GM12878 (cell line): ENCODE data around the gene ALOXE3. TPM values are rescaled to one million over a fixed set of nuclear protein-coding genes. Genes with fewer than 3 reads are reported as not detected.

ENCODE experiments used
- BMI1 ChIP-seq: fragments of 450-650 bp; IDR thresholded peaks from 2 replicates; pipeline ENCODE4 v1.6.1; 2016; ENCODE audit warnings: mild to moderate bottlenecking, moderate library complexity, borderline replicate concordance
- ESRRA ChIP-seq: IDR thresholded peaks from 2 replicates; pipeline ENCODE4 v1.6.1; 2012; ENCODE audit warnings: mild to moderate bottlenecking, low read length, improper control_type of control experiment
- FOS ChIP-seq: IDR thresholded peaks from 3 replicates; pipeline ENCODE4 v1.6.1; 2011; ENCODE audit warnings: borderline replicate concordance; ENCODE audit not compliant: insufficient read length; ENCODE audit errors: extremely low read depth
- GATAD2B ChIP-seq: fragments of 450-650 bp; conservative IDR thresholded peaks from 2 replicates; pipeline ENCODE4 v1.6.1; 2017; ENCODE audit warnings: low read depth, mild to moderate bottlenecking, moderate library complexity
- KAT2A ChIP-seq: conservative IDR thresholded peaks from 2 replicates; pipeline ENCODE4 v1.6.1; 2011; ENCODE audit warnings: low read depth, low read length; ENCODE audit not compliant: control insufficient read depth
- KLF5 ChIP-seq: fragments of 450-650 bp; IDR thresholded peaks from 2 replicates; pipeline ENCODE4 v1.6.1; 2014; ENCODE audit warnings: mild to moderate bottlenecking; ENCODE audit not compliant: partially characterized antibody
- MEF2A ChIP-seq: IDR thresholded peaks from 2 replicates; pipeline ENCODE4 v1.6.1; 2011; ENCODE audit warnings: low read depth, mild to moderate bottlenecking, low read length, moderate library complexity; ENCODE audit not compliant: insufficient read depth
- MEF2B ChIP-seq: fragments of 450-650 bp; IDR thresholded peaks from 2 replicates; pipeline ENCODE4 v1.6.1; 2018; ENCODE audit warnings: mild to moderate bottlenecking, moderate library complexity; ENCODE audit not compliant: partially characterized antibody, poor library complexity, severe bottlenecking
- MYC ChIP-seq: IDR thresholded peaks from 2 replicates; pipeline ENCODE4 v1.6.1; 2011; ENCODE audit warnings: mild to moderate bottlenecking, low read length, moderate library complexity, inconsistent platforms; ENCODE audit not compliant: insufficient read depth, insufficient replicate concordance, insufficient read length, severe bottlenecking
- SP1 ChIP-seq: IDR thresholded peaks from one replicate; pipeline ENCODE4 v1.6.1; 2011; ENCODE audit warnings: low read depth, low read length
- TBL1XR1 ChIP-seq: IDR thresholded peaks from 2 replicates; pipeline ENCODE4 v1.6.1; 2012; ENCODE audit warnings: low read depth, low read length, improper control_type of control experiment
- TCF7 ChIP-seq: IDR thresholded peaks from 2 replicates; pipeline ENCODE4 v1.6.1; 2014; ENCODE audit warnings: antibody characterized with exemption, borderline replicate concordance
- YBX1 ChIP-seq: fragments of 450-650 bp; IDR thresholded peaks from 2 replicates; pipeline ENCODE4 v1.6.1; 2016; ENCODE audit warnings: antibody characterized with exemption
- ZNF24 ChIP-seq: fragments of 450-650 bp; IDR thresholded peaks from 2 replicates; pipeline ENCODE4 v1.6.1; 2017; ENCODE audit warnings: antibody characterized with exemption, mild to moderate bottlenecking
- ZNF384 ChIP-seq: IDR thresholded peaks from 2 replicates; pipeline ENCODE4 v1.6.1; 2012; ENCODE audit warnings: low read depth, mild to moderate bottlenecking, low read length, improper control_type of control experiment, borderline replicate concordance
- polyA plus RNA-seq, 11 experiments: library from polyadenylated mRNA; depleted of rRNA in 4 of 11; unstranded in 6 of 11; stranded (reverse) in 5 of 11; fragments of >200 nt; fragmentation: Nextera tagmentation in 4 of 11; fragmentation: Illumina TruSeq in 1 of 11; extraction: Ambion mirVana in 4 of 11; extraction: Trizol in 1 of 11; gene quantifications; 1 replicate in 1 of 11; 2 replicates in 10 of 11; pipeline versions ENCODE4 v1.2.1 to v1.2.3, GENCODE V29; 2011 to 2016; ENCODE audit warnings: inconsistent platforms in 2 of 11, missing spikeins in 2 of 11, low read depth in 1 of 11
- total RNA-seq, 4 experiments: library from RNA; depleted of rRNA in 3 of 4; stranded (reverse); fragments of >200 nt in 3 of 4; fragmentation: Illumina TruSeq in 1 of 4; extraction: Trizol in 1 of 4; gene quantifications; 2 replicates each; pipeline versions ENCODE4 v1.2.1 to v1.2.3, GENCODE V29; 2013 to 2021
- TF ChIP-seq, protein P1 (sequence below): fragments of 450-650 bp; IDR thresholded peaks from 2 replicates; pipeline ENCODE4 v1.6.1; 2016; ENCODE audit warnings: mild to moderate bottlenecking
- TF ChIP-seq, protein P2 (sequence below): IDR thresholded peaks from 2 replicates; pipeline ENCODE4 v1.6.1; 2011; ENCODE audit warnings: borderline replicate concordance, low read depth, mild to moderate bottlenecking, moderate library complexity, mixed read lengths, low read length; ENCODE audit not compliant: insufficient read depth; ENCODE audit errors: extremely low read length
- TF ChIP-seq, protein P3 (sequence below): fragments of 450-650 bp; conservative IDR thresholded peaks from 2 replicates; pipeline ENCODE4 v1.6.1; 2017; ENCODE audit warnings: mild to moderate bottlenecking, moderate library complexity
- TF ChIP-seq, protein P4 (sequence below): fragments of 450-650 bp; IDR thresholded peaks from 2 replicates; pipeline ENCODE4 v1.6.1; 2016; ENCODE audit warnings: mild to moderate bottlenecking, moderate library complexity, borderline replicate concordance
- TF ChIP-seq, protein P5 (sequence below): IDR thresholded peaks from 2 replicates; pipeline ENCODE4 v1.6.1; 2012; ENCODE audit warnings: low read depth, low read length, improper control_type of control experiment

The ALOXE3 gene
- total and polyA plus RNA-seq, 10 of the 15 experiments (the other 5 are each of a cell fraction or from before 2014, with no cell fraction given): 0.04 TPM; not detected in 9

DNA sequence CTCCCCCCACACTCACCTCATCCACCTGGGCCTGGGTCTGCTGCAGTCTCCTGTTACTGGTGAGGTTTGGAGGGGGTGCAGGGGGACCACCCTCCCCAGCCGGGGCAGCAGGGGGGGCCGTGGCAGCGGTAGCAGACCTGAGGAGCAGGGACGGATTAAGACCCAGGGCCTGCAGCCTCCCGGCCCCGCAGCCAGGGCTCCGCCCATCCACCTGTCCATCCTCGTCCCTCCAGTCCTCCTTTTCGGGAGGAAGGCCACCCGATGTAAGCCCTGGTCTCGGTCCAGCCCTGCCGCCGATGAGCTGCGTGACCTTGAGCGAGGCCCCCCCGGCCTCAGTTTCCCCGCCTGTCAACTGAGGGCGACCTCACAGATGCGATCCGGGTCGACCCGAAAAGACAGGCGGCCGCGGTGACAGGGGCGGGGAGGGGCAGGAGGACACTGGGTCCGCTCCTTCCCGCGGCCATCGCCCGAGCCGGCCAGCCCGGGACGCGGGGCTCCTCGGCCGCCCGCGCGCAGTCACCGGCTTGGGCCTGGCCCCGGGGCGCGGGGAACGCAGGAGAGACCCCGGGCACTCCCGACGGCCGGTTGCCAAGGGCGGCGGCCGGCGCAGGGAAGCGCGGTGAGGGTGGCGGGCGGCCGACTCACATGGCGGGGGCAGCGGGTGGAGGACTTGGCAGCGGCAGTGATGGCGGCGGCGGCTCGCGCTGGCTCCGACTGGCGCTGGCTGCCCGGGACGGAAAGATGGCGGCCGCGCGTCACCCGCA is 44.1 kb upstream of the ALOXE3 start, which contains the start of gene VAMP2 (continued):
- TF ChIP-seq FOS (no peak), TBL1XR1 (no peak), YBX1 (no peak), ESRRA (no peak), ZNF384 (no peak), MEF2B (no peak), ZNF24 (peak; percentile 67), KLF5 (no peak), KAT2A (no peak), SP1 (no peak), TCF7 (no peak), MEF2A (no peak), BMI1 (no peak), GATAD2B (peak; percentile 77), MYC (no peak)
- TF ChIP-seq, protein P1, sequence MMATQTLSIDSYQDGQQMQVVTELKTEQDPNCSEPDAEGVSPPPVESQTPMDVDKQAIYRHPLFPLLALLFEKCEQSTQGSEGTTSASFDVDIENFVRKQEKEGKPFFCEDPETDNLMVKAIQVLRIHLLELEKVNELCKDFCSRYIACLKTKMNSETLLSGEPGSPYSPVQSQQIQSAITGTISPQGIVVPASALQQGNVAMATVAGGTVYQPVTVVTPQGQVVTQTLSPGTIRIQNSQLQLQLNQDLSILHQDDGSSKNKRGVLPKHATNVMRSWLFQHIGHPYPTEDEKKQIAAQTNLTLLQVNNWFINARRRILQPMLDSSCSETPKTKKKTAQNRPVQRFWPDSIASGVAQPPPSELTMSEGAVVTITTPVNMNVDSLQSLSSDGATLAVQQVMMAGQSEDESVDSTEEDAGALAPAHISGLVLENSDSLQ: no peak
- TF ChIP-seq, protein P2, sequence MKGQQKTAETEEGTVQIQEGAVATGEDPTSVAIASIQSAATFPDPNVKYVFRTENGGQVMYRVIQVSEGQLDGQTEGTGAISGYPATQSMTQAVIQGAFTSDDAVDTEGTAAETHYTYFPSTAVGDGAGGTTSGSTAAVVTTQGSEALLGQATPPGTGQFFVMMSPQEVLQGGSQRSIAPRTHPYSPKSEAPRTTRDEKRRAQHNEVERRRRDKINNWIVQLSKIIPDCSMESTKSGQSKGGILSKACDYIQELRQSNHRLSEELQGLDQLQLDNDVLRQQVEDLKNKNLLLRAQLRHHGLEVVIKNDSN: no peak
- TF ChIP-seq, protein P3, sequence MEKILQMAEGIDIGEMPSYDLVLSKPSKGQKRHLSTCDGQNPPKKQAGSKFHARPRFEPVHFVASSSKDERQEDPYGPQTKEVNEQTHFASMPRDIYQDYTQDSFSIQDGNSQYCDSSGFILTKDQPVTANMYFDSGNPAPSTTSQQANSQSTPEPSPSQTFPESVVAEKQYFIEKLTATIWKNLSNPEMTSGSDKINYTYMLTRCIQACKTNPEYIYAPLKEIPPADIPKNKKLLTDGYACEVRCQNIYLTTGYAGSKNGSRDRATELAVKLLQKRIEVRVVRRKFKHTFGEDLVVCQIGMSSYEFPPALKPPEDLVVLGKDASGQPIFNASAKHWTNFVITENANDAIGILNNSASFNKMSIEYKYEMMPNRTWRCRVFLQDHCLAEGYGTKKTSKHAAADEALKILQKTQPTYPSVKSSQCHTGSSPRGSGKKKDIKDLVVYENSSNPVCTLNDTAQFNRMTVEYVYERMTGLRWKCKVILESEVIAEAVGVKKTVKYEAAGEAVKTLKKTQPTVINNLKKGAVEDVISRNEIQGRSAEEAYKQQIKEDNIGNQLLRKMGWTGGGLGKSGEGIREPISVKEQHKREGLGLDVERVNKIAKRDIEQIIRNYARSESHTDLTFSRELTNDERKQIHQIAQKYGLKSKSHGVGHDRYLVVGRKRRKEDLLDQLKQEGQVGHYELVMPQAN: peak; percentile 89
- TF ChIP-seq, protein P4, sequence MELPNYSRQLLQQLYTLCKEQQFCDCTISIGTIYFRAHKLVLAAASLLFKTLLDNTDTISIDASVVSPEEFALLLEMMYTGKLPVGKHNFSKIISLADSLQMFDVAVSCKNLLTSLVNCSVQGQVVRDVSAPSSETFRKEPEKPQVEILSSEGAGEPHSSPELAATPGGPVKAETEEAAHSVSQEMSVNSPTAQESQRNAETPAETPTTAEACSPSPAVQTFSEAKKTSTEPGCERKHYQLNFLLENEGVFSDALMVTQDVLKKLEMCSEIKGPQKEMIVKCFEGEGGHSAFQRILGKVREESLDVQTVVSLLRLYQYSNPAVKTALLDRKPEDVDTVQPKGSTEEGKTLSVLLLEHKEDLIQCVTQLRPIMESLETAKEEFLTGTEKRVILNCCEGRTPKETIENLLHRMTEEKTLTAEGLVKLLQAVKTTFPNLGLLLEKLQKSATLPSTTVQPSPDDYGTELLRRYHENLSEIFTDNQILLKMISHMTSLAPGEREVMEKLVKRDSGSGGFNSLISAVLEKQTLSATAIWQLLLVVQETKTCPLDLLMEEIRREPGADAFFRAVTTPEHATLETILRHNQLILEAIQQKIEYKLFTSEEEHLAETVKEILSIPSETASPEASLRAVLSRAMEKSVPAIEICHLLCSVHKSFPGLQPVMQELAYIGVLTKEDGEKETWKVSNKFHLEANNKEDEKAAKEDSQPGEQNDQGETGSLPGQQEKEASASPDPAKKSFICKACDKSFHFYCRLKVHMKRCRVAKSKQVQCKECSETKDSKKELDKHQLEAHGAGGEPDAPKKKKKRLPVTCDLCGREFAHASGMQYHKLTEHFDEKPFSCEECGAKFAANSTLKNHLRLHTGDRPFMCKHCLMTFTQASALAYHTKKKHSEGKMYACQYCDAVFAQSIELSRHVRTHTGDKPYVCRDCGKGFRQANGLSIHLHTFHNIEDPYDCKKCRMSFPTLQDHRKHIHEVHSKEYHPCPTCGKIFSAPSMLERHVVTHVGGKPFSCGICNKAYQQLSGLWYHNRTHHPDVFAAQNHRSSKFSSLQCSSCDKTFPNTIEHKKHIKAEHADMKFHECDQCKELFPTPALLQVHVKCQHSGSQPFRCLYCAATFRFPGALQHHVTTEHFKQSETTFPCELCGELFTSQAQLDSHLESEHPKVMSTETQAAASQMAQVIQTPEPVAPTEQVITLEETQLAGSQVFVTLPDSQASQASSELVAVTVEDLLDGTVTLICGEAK: no peak
- TF ChIP-seq, protein P5, sequence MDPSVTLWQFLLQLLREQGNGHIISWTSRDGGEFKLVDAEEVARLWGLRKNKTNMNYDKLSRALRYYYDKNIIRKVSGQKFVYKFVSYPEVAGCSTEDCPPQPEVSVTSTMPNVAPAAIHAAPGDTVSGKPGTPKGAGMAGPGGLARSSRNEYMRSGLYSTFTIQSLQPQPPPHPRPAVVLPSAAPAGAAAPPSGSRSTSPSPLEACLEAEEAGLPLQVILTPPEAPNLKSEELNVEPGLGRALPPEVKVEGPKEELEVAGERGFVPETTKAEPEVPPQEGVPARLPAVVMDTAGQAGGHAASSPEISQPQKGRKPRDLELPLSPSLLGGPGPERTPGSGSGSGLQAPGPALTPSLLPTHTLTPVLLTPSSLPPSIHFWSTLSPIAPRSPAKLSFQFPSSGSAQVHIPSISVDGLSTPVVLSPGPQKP: no peak
